Measurements from ENCODE around the gene ARMC12.

GRCh38 chr6:35759426-35759825, 22.6 kb downstream of the ARMC12 start:
- no peak for TF ChIP-seq CTCF (IDR thresholded peaks at IDR 0.05; ENCODE audit: low read depth, low read length, poor library complexity, severe bottlenecking)
- no peak for TF ChIP-seq EZH2phosphoT487 (IDR thresholded peaks at IDR 0.05; ENCODE audit: borderline replicate concordance, low read length)
